Activated CD4-positive, alpha-beta memory T cell treated with anti-CD3 and anti-CD28 coated beads for 36 hours (primary cell): ENCODE results near the gene WDR90. TPM values are rescaled to one million over a fixed set of nuclear protein-coding genes. Genes with fewer than 3 reads are reported as not detected.
A peak's percentile ranks its signal among the peaks of the same experiment; 100 is the strongest.

Experiments used
- CTCF ChIA-PET: fragments of 350-600 bp; sonication (Branson Sonifier 250); formaldehyde crosslinking; loops from one replicate; lab custom pipeline; 2021; ENCODE audit warnings: antibody characterized with exemption, inconsistent platforms; lab: Charles Lee
- POLR2A ChIA-PET: fragments of 350-600 bp; sonication (Branson Sonifier 250); formaldehyde crosslinking; loops from one replicate; lab custom pipeline; 2021; ENCODE audit warnings: antibody characterized with exemption; lab: Charles Lee
- DNase-seq: peaks from one replicate; pipeline ENCODE4 v3.0.0-alpha.2; 2020
- H3K27ac Mint-ChIP-seq: one replicate; pipeline ENCODE4 v1.8.0; 2021; ENCODE audit warnings: mixed read lengths
- H3K27me3 Mint-ChIP-seq: one replicate; pipeline ENCODE4 v1.8.0; 2021; ENCODE audit warnings: mixed read lengths
- H3K36me3 Mint-ChIP-seq: one replicate; pipeline ENCODE4 v1.8.0; 2021; ENCODE audit warnings: mixed read lengths
- H3K4me1 Mint-ChIP-seq: one replicate; pipeline ENCODE4 v1.8.0; 2021; ENCODE audit warnings: low read depth, mixed read lengths
- H3K4me3 Mint-ChIP-seq: one replicate; pipeline ENCODE4 v1.8.0; 2021; ENCODE audit warnings: mild to moderate bottlenecking, mixed read lengths
- H3K9me3 Mint-ChIP-seq: one replicate; pipeline ENCODE4 v1.8.0; 2021; ENCODE audit warnings: mixed read lengths
- intact Hi-C: fragments of 100-400 bp; cut with micrococcal nuclease; formaldehyde crosslinking; loops from one replicate; pipeline ENCODE4 v1.15.1; 2023
- total RNA-seq, 2 experiments: library from RNA; stranded (reverse); gene quantifications; one replicate each; pipeline ENCODE4 v1.2.3, GENCODE V29; 2021

Gene WDR90
- total RNA-seq, 2 experiments from 2014 or later: 52.8 to 58.2 TPM

GRCh38 chr16:644556-644955, 4.6 kb upstream of the WDR90 start:
- Mint-ChIP-seq H3K36me3 (peaks cover 1% of the 10 kb centered on the region), H3K9me3 (no peaks in the 10 kb centered on the region), H3K27me3 (no peaks in the 10 kb centered on the region), H3K27ac (no peak overlapping the region), H3K4me3 (no peak overlapping the region), H3K4me1 (peaks cover 15% of the 10 kb centered on the region)
- POLR2A ChIA-PET: no interaction called here
- intact Hi-C loops: no loop called here
- no peak for DNase-seq
- CTCF ChIA-PET: no interaction called here

DNA sequence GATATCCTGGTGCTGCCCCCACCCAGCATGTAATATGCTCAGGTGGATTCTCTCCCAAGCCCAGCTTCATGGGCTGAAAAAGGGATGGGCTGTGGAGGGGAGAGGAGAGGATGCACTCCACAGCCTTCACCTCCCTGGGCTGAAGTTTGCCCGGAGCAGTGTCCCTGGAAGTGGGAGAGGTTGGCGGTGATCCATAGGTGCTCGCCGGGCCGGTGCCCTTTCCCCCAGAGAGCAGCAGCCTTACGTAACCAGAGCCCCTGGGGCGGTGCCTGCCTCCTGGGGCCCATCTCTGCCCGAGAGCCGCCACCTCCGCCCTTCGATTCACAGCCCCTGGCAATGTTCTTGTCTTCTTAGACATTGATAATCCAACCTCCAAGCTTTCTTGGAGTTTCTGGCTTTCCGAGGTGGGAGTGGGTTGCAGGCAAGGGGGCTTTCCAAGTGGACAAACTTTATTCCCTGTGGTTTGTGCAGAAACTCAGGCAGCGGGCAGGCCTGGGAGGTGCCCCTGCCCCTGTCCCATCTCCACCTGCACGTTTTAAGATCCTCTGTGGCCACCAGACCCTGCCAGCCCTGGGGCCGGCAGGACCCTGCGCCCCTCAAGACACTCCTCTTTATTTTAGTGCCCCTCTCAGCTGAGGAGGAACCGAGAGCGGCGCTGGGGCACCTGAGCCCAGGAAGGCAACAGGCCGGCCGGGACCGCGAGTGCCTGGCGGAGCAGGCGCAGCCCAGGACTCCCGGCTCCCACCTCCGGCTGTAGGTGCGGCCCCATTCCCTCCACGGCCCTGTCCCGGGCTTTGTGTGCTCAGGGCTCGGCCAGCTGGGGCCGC, 3.1 kb upstream of the WDR90 start:
- Mint-ChIP-seq H3K36me3 (peaks cover 1% of the 10 kb centered on the region), H3K9me3 (no peaks in the 10 kb centered on the region), H3K27ac (no peak overlapping the region), H3K27me3 (no peaks in the 10 kb centered on the region), H3K4me1 (peaks cover 22% of the 10 kb centered on the region), H3K4me3 (no peak overlapping the region)
- ChIA-PET CTCF (no interaction called here), POLR2A (no interaction called here)
- intact Hi-C loops: no loop called here
- no peak for DNase-seq

GRCh38 chr16:646679-647172, 2.4 kb upstream of the WDR90 start:
- intact Hi-C loops: no loop called here
- CTCF ChIA-PET: no interaction called here
- POLR2A ChIA-PET: no interaction called here

GRCh38 chr16:647173-647902, 1.8 kb upstream of the WDR90 start:
- DNase-seq: no peak
- H3K4me1 Mint-ChIP-seq: peaks cover 22% of the 10 kb centered on the region
- H3K36me3 Mint-ChIP-seq: peaks cover 1% of the 10 kb centered on the region
- no peak overlapping the region for H3K4me3 Mint-ChIP-seq
- CTCF ChIA-PET: interaction anchor here (0.6 to 1.3 kb wide), 9 partner anchors 9 to 33 kb away, joined by 3 to 13 read pairs (median 4); partner anchors contain the start of genes METTL26, RHOT2 and STUB1
- intact Hi-C loops: no loop called here
- H3K27ac Mint-ChIP-seq: no peak overlapping the region
- POLR2A ChIA-PET: interaction anchor here (0.8 to 2.8 kb wide), 2 partner anchors 11 to 16 kb away, joined by 3 to 16 read pairs; partner anchors contain the start of gene METTL26
- no peaks in the 10 kb centered on the region for H3K27me3 Mint-ChIP-seq
- H3K9me3 Mint-ChIP-seq: no peaks in the 10 kb centered on the region

More at GRCh38 chr16:646679-647172, 2.4 kb upstream of the WDR90 start:
- no peak overlapping the region for H3K27ac Mint-ChIP-seq
- no peak overlapping the region for H3K4me3 Mint-ChIP-seq
- no peaks in the 10 kb centered on the region for H3K27me3 Mint-ChIP-seq
- no peak for DNase-seq
- H3K9me3 Mint-ChIP-seq: no peaks in the 10 kb centered on the region
- peaks cover 22% of the 10 kb centered on the region for H3K4me1 Mint-ChIP-seq
- H3K36me3 Mint-ChIP-seq: peaks cover 1% of the 10 kb centered on the region

GRCh38 chr16:648071-648780, 939 bp upstream of the WDR90 start:
- Mint-ChIP-seq H3K36me3 (peaks cover 1% of the 10 kb centered on the region), H3K4me1 (peaks cover 19% of the 10 kb centered on the region), H3K4me3 (peak overlapping the region; percentile 79), H3K9me3 (no peaks in the 10 kb centered on the region), H3K27me3 (no peaks in the 10 kb centered on the region), H3K27ac (peak overlapping the region; percentile 56)
- ChIA-PET CTCF (interaction anchor here (0.6 to 1.3 kb wide), 11 partner anchors 8 to 421 kb away, joined by 3 to 13 read pairs (median 4); partner anchors contain the start of genes METTL26, RHOT2 and STUB1), POLR2A (interaction anchor here (0.8 to 2.8 kb wide), 5 partner anchors 12 to 122 kb away, joined by 3 to 16 read pairs (median 4); partner anchors contain the start of genes METTL26, RHOT2 and STUB1)
- intact Hi-C loops: no loop called here
- peak; percentile 71 for DNase-seq

DNA sequence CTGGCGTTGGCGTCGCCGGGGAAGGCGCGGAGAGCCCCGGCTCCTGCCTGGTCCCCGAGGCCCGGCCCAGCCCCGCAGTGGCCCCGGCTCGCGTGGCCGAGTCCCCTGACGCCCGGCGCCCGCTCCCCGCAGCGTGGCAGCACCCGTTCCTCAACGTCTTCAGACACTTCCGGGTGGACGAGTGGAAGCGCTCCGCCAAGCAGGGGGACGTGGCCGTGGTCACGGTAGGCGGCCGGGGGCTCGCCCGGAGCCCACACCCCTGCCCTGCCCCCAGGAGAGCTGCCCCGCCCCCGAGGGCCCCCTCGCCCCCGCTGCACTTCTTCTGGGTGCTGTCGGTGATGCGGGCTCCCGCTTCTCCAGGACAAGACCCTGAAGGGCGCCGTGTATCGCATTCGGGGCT, 466 bp downstream of the WDR90 start:
- POLR2A ChIA-PET: interaction anchor here (1.2 to 2.8 kb wide), 4 partner anchors 13 to 124 kb away, joined by 3 to 16 read pairs (median 4); partner anchors contain the start of genes METTL26 and RHOT2
- Mint-ChIP-seq H3K27me3 (no peaks in the 10 kb centered on the region), H3K36me3 (peaks cover 1% of the 10 kb centered on the region), H3K4me1 (peaks cover 11% of the 10 kb centered on the region), H3K9me3 (no peaks in the 10 kb centered on the region), H3K4me3 (peak overlapping the region; percentile 72), H3K27ac (no peak overlapping the region)
- CTCF ChIA-PET: interaction anchor here (0.9 to 1.1 kb wide), 3 partner anchors 13 to 543 kb away, joined by 3 to 6 read pairs (median 3); partner anchors contain the start of gene METTL26
- intact Hi-C loops: loop anchor here (1.0 kb wide), 1 partner anchor 60 kb away; no protein-coding TSS in a partner anchor
- no peak for DNase-seq

DNA sequence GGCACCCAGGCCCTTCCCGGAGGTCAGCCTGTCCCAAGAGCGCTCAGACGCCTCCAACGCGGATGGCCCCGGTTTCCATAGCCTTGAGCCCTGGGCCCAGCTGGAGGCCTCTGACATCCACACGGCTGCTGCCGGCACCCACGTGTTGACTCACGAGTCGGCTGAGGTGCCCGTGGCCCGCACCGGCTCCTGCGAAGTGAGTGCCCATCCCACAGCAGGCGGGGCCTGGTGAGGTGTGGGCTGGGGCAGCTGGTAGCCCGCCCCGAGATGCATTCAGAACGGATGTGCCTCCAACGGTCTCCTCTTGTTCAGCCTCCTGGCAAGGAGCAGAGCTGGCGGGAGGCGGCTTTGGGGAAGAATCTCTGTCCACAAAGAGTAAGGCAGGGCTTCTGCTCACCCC, 2.7 kb downstream of the WDR90 start:
- no peak for DNase-seq
- CTCF ChIA-PET: interaction anchor here (1.2 kb wide), 1 partner anchor 15 kb away, joined by 3 read pairs; the partner anchor contains the start of gene METTL26
- POLR2A ChIA-PET: interaction anchor here (0.8 kb wide), 1 partner anchor 66 kb away, joined by 3 read pairs; no protein-coding TSS in a partner anchor
- H3K9me3 Mint-ChIP-seq: no peaks in the 10 kb centered on the region
- H3K4me1 Mint-ChIP-seq: peaks cover 9% of the 10 kb centered on the region
- H3K27ac Mint-ChIP-seq: no peak overlapping the region
- no peaks in the 10 kb centered on the region for H3K27me3 Mint-ChIP-seq
- no peak overlapping the region for H3K4me3 Mint-ChIP-seq
- peaks cover 1% of the 10 kb centered on the region for H3K36me3 Mint-ChIP-seq
- intact Hi-C loops: no loop called here

GRCh38 chr16:652454-653305, 3.5 kb downstream of the WDR90 start:
- Mint-ChIP-seq H3K9me3 (no peaks in the 10 kb centered on the region), H3K27ac (no peak overlapping the region), H3K4me3 (no peak overlapping the region), H3K4me1 (peaks cover 7% of the 10 kb centered on the region), H3K36me3 (peaks cover 1% of the 10 kb centered on the region), H3K27me3 (no peaks in the 10 kb centered on the region)
- POLR2A ChIA-PET: interaction anchor here (0.8 kb wide), 1 partner anchor 66 kb away, joined by 3 read pairs; no protein-coding TSS in a partner anchor
- no peak for DNase-seq
- CTCF ChIA-PET: no interaction called here
- intact Hi-C loops: no loop called here

DNA sequence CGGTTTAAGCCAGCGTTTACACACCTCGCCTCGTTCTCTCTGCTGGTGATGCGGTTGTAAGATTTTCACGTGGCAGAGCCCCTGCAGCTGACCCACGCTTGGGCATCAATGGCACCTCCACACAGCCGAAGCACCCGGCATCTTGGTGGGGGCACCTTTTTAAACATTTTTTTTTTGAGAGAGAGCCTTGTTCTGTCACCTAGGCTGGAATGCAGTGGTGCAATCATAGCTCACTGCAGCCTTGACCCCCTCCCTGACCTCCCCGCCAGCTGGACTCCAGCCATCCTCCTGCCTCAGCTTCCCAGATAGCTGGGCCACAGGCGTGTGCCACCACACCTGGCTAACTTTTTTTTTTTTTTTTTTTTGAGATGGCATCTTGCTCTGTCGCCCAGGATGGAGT, 4.9 kb downstream of the WDR90 start:
- Mint-ChIP-seq H3K27me3 (no peaks in the 10 kb centered on the region), H3K9me3 (no peaks in the 10 kb centered on the region), H3K27ac (no peak overlapping the region), H3K4me1 (peaks cover 7% of the 10 kb centered on the region), H3K4me3 (no peak overlapping the region), H3K36me3 (no peaks in the 10 kb centered on the region)
- intact Hi-C loops: no loop called here
- CTCF ChIA-PET: no interaction called here
- no peak for DNase-seq
- POLR2A ChIA-PET: no interaction called here

- no peaks in the 10 kb centered on the region for H3K27me3 Mint-ChIP-seq
- no peak overlapping the region for H3K4me3 Mint-ChIP-seq
- DNase-seq: no peak
- H3K9me3 Mint-ChIP-seq: no peaks in the 10 kb centered on the region
- CTCF ChIA-PET: interaction anchor here (1.0 kb wide), 1 partner anchor 11 kb away, joined by 3 read pairs; the partner anchor contains the start of gene RHOT2
- intact Hi-C loops: no loop called here
- H3K36me3 Mint-ChIP-seq: no peaks in the 10 kb centered on the region
- H3K27ac Mint-ChIP-seq: no peak overlapping the region
- POLR2A ChIA-PET: no interaction called here
- H3K4me1 Mint-ChIP-seq: peaks cover 4% of the 10 kb centered on the region
Observed at GRCh38 chr16:657487-657886, 8.3 kb downstream of the WDR90 start.
